GM20000 (cell line): Measurements from ENCODE around the gene EMP3.

Source experiments
- DNase-seq: peaks from one replicate; pipeline ENCODE4 v3.0.0; 2012; ENCODE audit warnings: low spot score
- TF ChIP-seq, protein P1 (sequence below): IDR thresholded peaks from 2 replicates; pipeline ENCODE4 v1.5.1; 2012; ENCODE audit warnings: mild to moderate bottlenecking, control low read depth; ENCODE audit errors: extremely low read depth, missing control alignments

The EMP3 gene

DNA sequence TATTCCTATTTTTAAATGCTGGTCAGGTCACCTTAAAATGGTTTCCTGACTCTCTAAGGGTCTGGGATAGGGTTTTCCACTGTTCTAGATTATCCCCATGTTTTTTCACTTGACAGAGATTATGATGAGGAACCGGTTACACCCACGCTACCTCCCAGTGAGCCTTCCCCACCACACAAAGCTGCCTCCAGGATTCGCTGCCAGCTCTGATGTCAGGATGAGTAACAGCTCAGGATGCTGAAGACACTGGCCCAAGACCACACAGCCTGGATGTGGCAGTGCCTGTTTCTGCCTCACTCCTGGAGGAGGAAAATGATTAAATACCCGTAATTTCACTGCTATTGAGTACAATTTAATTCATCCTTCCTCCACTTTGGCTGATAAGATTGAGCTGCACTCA is 32.6 kb upstream of the EMP3 start:
- TF ChIP-seq, protein P1, sequence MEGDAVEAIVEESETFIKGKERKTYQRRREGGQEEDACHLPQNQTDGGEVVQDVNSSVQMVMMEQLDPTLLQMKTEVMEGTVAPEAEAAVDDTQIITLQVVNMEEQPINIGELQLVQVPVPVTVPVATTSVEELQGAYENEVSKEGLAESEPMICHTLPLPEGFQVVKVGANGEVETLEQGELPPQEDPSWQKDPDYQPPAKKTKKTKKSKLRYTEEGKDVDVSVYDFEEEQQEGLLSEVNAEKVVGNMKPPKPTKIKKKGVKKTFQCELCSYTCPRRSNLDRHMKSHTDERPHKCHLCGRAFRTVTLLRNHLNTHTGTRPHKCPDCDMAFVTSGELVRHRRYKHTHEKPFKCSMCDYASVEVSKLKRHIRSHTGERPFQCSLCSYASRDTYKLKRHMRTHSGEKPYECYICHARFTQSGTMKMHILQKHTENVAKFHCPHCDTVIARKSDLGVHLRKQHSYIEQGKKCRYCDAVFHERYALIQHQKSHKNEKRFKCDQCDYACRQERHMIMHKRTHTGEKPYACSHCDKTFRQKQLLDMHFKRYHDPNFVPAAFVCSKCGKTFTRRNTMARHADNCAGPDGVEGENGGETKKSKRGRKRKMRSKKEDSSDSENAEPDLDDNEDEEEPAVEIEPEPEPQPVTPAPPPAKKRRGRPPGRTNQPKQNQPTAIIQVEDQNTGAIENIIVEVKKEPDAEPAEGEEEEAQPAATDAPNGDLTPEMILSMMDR = no peak
- DNase-seq = no peak

DNA sequence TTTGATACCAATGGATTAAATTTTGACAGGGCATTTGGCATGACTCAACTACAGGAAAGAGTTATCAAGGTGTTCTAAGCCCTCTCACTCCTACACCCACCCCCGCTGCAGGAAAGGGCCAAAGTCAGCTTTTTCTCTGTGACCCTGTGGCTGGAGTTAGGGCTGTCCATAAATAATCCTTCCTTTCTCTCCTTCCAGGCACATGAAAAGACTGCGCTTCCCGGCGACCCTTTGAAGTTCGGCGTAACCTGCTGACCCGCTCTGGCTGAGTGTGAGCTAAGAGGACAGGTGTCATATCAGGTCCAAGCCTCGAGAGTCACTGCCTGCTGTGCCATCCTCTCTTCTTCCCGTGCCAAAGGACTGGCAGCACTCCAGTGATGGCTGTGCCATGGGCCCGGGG is 29.9 kb upstream of the EMP3 start:
- DNase-seq = no peak
- TF ChIP-seq, protein P1 = no peak

DNA sequence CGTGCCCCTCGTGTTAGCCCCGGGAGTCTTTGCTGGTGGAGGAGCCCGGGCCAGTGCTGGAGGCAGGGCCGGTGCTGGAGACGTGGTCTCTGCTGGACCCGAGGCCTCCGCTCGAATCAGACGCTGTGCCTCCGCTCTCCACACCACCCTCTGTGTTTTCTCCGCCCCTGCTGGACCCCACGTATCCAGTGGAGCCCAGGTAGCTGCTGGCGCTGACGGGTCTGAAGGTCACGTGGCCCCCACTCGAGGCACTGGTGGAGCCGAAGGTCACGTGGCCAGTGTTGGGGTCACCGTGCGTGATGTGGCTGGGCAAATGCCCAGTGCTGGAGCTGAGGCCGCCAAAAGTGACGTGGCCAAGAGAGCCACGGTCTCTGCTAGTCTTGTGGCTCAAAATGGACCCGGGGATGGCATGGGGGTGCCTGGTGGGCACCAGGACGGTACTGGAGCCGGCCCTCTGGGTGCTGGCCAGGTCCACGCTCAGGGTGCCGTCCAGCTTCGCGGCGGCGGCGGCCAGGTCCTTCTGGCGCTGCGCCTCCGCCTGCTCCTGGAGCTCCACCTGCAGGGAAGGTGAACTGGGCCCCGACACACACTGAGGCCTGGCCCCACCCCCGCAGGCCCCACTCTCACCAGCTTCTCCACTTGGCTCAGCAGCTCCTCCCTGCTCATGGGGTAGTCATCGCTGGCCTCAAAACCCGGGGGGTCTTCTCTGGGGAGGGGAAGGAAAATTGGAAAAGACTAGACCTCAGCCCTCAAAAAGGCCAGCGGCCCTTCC is 28.2 kb upstream of the EMP3 start:
- no peak for DNase-seq
- TF ChIP-seq, protein P1 = no peak

DNA sequence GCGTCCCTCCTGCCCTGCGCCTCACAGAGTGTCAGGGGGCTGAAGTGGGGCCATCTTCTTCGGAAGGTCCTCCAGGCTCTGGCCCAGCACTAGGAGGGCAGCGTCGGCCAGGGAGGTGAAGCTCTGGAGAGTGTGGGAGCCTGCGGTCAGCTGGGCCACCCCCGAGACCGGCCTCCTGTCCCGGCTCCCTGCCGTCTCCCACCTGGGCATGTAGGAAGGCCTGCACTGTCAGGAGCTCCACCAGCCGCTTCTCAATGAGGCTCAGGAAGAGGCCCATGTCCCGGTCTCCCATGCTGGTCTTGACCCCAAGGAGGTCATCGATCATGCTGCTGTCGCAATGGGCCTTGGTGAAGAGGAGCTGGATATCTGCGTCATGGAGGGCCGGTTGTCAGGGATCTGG is 27.4 kb upstream of the EMP3 start:
- TF ChIP-seq, protein P1 = no peak
- no peak for DNase-seq

DNA sequence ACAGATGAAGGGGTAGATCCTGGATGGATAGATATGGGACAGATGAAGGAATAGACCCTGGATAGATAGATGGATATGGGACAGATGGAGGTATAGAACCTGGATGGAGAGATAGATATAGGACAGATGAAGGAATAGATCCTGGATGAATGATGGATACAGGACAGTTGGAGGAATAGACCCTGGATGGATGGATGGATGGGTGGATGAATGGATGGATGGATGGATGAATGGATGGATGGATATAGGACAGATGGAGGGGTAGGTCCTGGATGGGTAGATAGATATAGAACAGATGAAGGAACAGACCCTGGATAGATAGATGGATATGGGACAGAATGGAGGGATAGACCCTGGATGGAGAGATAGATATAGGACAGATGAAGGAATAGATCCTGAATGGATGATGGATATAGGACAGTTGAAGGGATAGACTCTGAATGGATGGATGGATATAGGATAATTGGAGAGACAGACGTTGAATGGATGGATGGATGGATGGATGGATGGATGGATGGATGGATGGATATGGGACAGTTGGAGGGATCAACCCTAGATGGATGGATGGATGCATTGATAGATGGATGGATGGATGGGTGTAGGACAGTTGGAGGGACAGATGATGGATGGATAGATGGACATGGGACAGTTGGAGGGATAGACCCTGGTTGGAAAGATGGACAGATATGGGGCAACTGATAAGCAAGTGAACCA is 23.3 kb upstream of the EMP3 start:
- TF ChIP-seq, protein P1 = no peak
- no peak for DNase-seq

DNA sequence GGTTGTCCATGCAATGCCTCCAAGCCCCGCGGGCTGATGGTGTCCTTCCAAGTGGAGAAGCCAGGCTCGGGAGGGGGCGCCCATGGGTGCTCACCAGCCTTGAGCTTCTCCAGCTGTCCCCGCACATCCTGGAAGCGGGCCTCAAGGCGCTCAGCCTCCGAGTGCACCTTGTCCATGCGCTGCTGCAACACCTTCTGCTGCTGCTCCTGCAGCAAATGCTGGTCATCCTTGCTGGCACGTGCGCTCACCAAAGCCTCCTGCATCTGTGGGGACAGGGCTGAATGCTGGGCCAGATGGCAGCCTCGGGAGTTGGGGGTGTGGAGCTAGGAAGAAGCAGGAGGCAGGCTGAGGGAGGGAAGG is 22.8 kb upstream of the EMP3 start:
- TF ChIP-seq, protein P1 = no peak

DNA sequence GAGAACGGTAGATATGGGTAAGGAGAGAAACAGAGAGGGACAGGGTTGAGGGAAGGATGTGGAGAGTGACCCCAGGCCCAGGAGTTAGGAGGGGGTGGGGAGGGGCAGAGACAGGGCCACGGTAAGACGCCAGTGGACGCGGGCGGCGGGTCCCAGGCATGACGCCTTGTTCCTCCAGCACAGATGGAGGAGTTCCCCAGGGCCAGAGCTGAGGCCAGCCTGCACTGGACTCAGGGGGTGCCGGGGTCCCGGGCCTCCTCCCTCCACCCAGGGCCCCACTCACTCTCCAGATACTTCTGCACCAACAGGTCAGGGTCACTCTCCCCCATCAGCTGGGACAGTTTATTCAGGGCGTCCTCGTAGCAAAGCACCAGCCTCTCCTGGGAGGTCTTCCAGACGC is 22.0 kb upstream of the EMP3 start:
- TF ChIP-seq, protein P1 = no peak
- no peak for DNase-seq

More for the DNA sequence above, 22.8 kb upstream of the EMP3 start:
- no peak for DNase-seq
